GM19455 (cell line): Measurements from ENCODE around the gene SLC6A12.
"Not testable (repeated sequence)": the region's sequence is repeated elsewhere in the genome, so short reads cannot be mapped to it uniquely, and the experiment has no call there.

ENCODE experiments used
- ATAC-seq: cut with Tn5 transposase; IDR thresholded peaks from one replicate; pipeline ENCODE4 v1.9.1; 2021; ENCODE audit not compliant: unreplicated experiment

Gene SLC6A12

DNA sequence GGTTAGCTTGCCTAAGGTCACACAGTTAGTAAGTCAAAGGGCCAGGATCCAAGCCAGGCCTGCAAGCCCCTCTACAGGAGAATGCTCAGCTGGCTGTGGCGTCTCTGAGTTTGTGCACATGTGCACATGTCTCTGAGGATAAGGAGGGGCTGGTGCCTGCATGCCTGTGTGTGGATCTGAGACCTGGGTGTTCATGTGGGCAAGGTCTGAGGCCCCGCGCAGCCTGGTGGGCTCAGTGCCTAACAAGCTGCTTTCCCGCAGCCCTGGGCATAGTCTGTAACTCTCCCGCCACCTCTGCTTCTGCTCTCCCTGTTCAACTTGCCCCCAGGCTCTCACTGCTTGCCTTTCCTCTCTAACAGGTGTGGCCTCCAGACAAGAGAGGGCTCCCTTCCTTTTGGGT, 4.3 kb upstream of the SLC6A12 start:
- ATAC-seq: no peak

DNA sequence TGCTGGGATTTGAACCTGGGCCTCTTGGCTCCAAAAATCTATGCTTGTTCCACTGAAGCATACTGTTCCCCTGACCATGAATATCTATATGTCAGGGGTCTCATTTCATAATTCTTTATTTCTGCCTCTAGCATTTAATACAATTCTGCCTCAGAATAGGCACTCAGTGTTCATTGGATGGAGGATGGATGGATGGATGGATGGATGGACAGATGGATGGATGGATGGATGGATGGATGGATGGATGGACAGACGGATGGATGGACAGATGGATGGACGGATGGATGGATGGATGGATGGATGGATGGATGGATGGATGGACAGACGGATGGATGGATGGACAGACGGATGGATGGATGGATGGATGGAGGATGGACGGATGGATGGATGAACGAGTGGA, 3.1 kb upstream of the SLC6A12 start:
- not testable (repeated sequence) for ATAC-seq

GRCh38 chr12:215116-215515, 1.2 kb upstream of the SLC6A12 start:
- ATAC-seq: no peak

DNA sequence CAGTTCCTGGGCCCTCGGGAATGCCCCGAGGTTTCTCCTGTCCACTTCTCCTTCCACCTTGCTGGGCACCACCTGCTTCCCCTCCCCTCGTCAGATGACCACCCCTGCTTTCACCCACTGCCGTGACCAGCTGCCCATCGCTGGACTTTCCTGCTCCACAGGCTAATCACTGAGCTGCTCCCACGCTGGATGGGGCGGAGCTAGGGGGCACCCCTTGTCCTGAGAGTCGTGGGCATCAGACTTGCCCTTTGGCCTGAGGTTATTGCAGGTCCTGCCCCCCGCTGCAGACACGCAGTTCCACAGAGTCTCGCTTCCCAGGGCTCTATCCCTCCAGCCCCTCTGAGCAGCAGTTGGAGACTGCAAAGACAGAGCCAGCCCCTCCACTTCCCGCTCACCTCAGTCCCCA, 427 bp downstream of the SLC6A12 start:
- no peak for ATAC-seq

GRCh38 chr12:212715-213526, 1.0 kb downstream of the SLC6A12 start:
- ATAC-seq: no peak

DNA sequence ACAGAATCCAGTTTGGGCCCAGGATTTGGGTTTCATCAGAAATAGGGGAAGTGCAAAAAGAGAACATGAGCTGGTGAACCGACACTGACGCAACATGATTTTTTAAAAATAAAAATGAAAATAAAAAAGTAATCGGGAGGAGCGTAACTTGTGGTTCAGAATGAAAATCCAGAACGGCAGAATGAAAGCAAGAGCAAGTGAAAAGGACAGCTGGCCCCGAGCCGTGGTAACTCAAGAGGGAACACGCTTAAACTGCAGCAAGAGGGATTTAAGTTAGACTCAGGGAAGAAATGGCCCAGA, 1.6 kb downstream of the SLC6A12 start:
- no peak for ATAC-seq

DNA sequence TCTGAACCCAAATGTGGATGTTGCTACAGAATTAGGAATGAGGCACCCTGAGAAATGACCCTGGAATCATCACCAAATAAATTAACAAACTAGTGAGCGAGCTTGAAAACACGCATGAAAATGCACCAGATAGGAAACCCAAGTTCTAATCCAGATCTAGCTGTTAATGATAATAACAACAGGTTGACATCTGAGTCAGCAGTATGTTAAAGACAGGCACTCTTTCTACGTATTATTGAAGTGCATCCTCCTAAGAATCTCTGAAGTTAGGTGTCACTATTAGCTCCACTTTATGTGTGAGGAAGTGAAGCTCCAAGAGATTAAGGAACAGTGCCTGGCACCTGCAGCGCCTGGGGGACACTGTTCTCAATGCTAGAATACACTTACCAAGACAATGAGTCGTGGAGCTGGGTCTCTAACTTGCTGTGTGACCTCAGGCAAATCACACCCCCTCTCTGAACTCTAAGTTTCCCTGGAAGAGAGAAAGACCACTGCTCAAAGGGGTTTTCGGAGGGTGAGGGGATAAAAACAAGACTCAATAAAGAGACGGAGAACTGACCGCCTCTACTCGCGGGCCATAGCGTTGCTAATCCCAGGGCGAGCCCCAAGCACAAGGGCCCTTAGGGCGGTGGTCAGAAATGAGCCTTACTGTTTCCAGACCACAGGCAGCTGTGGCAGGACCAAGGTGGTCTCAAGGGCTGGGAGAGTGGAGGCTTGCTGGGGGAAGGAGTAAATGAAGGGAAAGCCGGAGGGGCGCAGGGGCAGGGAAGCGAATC, 2.1 kb downstream of the SLC6A12 start:
- no peak for ATAC-seq

GRCh38 chr12:211142-211465, 2.9 kb downstream of the SLC6A12 start:
- no peak for ATAC-seq

DNA sequence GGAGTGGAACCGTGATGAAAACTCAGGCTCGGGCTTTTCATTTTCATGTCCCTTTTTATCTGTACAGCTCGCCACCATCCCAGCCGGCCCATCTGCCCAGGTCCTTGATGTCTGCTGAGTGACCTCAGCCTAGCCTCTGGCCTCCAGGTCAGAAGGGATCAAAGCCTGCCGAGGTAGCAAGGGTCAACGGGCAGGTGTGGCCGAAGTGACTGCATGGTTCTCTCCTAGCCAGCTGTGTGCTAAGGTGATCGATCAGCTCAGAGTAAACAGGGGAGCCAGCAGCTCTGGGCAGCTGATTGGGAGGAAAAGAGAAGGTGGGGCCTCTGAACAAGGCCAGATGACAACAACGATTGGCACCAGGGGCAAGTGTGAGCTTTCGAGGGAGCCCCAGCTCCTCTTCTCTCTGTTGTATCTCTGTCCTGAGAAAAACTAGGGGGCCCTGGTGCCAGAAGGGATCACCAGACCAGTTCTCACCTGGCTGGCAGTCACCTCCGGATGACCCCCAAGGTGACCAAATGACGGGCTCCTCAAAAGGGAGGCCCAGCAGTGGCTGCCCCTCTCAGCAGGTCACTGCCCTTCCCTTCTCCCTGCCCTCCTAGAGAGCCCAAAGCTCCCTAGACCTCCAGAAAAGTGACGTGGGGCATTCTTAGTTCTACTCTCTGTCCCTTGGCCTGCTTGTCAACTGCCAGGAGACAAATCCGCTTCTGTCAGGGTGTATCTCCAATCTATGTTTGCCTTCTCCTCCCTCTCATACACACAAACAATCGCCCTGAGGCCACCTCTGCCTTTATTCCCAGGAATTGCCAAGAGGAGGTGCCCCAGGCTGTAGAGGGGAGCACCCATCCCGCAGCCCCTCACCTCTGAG, 3.4 kb downstream of the SLC6A12 start:
- ATAC-seq: no peak

- no peak for ATAC-seq
Measured at GRCh38 chr12:209851-210250, 4.1 kb downstream of the SLC6A12 start.

DNA sequence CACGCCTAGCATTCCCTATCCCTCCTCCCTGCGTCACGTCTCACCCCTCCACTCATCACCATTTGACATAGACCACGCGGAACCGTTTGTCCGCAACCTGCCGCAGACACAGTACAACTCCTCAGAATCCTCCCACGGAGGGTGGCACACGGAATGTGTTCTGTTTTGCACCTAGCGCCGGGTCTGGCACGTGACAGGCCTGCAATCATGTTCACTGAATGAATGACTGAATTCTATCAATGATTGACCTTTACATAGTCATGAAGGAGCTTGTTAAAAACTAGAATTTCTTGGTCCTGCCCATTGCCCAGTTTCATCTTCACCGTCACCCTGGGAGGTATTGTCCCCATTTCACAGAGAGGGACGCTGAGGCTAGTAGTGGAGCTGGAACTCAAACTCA, 4.7 kb downstream of the SLC6A12 start:
- no peak for ATAC-seq

DNA sequence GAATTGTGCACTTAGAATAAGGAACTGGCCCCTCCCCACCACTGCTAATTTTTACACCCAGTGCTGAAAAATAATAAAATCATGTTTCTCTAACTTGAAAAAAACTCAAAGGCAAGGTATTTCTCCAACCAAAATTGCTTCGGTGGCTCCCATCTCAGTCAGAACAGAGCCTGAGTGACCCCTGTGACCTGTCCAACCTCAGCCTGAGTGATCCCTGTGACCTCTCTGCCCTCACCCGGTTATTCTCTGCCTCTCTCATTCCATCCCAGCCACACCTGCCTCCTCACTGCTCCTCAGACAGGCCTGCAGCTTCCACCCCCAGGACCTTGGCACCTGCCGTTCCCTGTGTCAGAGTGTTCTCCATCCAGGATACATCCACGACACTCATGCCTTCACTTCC, 5.1 kb downstream of the SLC6A12 start:
- no peak for ATAC-seq

- no peak for ATAC-seq
Measured at GRCh38 chr12:207804-208203, 6.2 kb downstream of the SLC6A12 start.

- no peak for ATAC-seq
Measured at GRCh38 chr12:206746-207440, 7.1 kb downstream of the SLC6A12 start.

- no peak for ATAC-seq
Measured at GRCh38 chr12:205026-205425, 8.9 kb downstream of the SLC6A12 start.

DNA sequence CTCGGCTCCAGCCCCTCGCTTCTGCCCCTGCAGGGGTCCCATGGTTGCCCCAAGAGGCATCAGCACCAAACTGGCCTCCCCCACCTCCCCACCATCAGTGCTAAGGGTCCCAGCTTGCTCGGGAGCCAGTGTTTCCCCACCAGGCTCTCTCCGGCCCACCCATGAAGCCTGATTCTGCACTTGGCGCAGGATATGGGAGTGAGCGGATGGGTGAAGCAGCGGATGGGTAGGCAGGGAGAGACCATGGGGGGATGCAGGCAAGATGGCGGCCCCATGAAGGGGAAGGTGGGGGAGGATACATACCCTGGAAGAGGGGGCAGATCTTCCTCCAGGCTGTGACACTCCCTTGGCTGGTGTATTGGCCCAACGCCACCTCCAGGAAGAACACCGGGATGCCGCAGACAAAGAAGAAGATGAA, 9.7 kb downstream of the SLC6A12 start:
- ATAC-seq: no peak

- ATAC-seq: no peak
Measured at GRCh38 chr12:203462-204260, 10.3 kb downstream of the SLC6A12 start.

DNA sequence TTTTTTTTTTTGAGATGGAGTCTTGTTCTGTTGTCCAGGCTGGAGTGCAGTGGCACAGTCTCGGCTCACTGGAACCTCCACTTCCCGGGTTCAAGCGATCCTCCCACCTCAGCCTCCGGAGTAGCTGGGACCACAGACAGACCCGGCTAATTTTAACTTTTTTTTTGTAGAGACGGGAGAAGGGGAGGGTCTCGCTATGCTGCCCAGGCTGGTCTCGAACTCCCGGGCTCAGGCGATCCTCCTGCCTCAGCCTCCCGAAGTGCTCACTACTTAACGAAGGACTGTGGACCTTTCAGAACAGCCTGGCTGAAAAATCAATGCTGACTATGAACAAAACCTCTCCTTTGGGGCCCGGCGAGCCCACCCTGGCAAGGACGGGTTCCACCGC, 10.9 kb downstream of the SLC6A12 start:
- ATAC-seq: no peak

DNA sequence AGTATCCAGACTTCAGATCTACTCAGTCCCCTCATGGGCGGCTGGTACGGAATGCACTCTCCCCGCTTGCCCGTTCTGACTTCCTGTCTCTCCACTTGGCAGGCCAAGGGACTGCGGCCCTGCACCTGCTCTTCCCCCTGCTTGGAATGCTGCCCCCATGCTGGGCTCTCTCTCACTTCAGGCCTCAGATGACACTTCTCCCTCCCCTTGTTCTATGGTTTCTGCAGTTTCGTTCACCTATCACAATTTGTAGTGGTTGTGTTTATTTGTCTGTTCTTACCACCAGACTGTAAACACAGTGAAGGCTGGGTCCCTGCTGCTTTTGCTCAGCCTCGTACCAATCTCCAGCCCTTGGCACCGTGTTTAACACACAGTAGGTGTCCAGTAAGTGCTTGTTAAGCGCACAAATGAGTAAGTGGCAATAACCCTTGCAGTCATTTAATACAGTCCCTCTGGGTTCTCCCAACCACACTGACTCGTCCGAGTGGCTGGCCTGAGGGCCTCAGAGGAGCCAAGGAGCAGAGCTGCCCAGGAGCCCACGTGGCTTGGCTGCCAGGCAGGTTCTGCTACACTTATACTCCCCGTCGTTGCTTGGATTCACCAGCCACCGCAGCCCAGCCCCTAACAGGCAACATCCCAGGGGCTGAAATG, 11.8 kb downstream of the SLC6A12 start:
- no peak for ATAC-seq

- no peak for ATAC-seq
Measured at GRCh38 chr12:201361-201760, 12.6 kb downstream of the SLC6A12 start.
